Coronary artery (tissue), 2 donors: ENCODE data around the gene FOLH1.
A peak's percentile ranks its signal among the peaks of the same experiment; 100 is the strongest.
"Not testable (repeated sequence)": the region's sequence is repeated elsewhere in the genome, so short reads cannot be mapped to it uniquely, and the experiment has no call there.

ENCODE experiments used
- DNase-seq: peaks from one replicate; pipeline ENCODE4 v3.0.0-alpha.2; 2017; ENCODE audit warnings: low spot score
- H3K27ac ChIP-seq, 2 donors: fragments of 200-600 bp; sonication (generic); one replicate each; pipeline ENCODE4 v1.5.1; 2016 to 2019
- H3K4me3 ChIP-seq: fragments of 200-600 bp; sonication (generic); 2 replicates; pipeline ENCODE4 v1.5.1; 2016; ENCODE audit warnings: mild to moderate bottlenecking, moderate library complexity
- TF ChIP-seq, protein P1 (sequence below): fragments of 200-600 bp; sonication (generic); IDR thresholded peaks from one replicate; pipeline ENCODE4 v1.5.1; 2019; ENCODE audit warnings: antibody characterized with exemption

FOLH1 gene

DNA sequence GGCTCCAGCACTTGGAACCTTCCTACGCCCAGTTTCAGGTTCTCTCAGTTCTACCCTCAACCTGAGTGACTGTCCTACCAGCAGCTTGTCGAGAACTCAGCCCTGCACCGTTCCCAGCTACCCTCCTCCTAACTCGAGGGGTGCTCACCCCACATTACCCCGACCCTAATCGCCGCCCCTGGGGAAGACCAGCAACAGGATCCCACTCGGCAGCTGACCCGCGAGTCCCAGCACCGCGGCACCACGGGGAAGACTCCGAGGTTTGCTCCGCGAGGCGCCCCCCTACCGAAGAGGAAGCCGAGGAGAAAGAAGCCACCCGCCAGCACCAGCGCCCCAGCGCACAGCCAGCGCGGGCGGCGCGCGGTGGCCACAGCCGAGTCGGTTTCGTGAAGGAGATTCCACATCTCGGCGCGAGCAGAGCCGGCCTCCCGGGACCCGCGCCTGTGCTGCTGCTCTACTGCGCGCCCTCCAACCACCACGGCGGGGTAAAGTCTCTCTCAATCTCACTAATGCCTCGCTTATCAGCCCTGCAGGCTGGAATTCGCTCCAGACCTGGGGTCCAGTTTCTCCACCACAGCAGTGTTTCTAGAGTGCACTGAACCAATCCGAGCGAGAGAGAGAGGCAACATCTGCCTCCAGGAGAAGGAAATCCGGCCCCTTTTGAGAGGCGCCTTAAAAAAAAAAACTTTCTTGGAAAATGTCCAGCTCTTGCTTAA is at the start of gene FOLH1:
Gene FOLH1 (minus strand): TSS at position 597 of the 716 bp plus-strand sequence. CDS start 193 bp downstream, at position 404.
- DNase-seq, result peak; percentile 75
- Histone ChIP-seq H3K4me3 (peak within 1 kb of the TSS; percentile 72), H3K27ac (no peak within 1 kb of the TSS)
- TF ChIP-seq, protein P1, sequence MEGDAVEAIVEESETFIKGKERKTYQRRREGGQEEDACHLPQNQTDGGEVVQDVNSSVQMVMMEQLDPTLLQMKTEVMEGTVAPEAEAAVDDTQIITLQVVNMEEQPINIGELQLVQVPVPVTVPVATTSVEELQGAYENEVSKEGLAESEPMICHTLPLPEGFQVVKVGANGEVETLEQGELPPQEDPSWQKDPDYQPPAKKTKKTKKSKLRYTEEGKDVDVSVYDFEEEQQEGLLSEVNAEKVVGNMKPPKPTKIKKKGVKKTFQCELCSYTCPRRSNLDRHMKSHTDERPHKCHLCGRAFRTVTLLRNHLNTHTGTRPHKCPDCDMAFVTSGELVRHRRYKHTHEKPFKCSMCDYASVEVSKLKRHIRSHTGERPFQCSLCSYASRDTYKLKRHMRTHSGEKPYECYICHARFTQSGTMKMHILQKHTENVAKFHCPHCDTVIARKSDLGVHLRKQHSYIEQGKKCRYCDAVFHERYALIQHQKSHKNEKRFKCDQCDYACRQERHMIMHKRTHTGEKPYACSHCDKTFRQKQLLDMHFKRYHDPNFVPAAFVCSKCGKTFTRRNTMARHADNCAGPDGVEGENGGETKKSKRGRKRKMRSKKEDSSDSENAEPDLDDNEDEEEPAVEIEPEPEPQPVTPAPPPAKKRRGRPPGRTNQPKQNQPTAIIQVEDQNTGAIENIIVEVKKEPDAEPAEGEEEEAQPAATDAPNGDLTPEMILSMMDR, result no peak

DNA sequence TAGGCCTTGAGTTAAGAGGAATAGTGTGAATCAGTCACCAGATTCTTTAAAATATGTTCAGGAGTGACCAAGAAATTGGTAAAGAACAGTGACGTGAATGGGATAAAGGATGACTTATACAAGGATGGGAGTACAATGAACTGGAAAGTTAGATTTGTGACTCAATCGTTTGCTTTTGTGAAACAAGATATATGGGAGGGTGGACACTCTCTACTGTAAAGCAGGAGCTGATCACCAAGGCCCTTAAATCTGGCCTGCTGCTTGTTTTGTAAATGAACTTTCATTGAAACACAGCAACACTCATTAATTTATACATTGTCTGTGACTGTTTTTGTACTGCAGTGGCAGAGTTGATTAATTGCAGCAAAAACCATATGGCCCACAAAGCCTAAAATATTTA is 46.7 kb upstream of the FOLH1 start:
- H3K27ac ChIP-seq, H3K4me3 ChIP-seq, DNase-seq: not testable (repeated sequence)

DNA sequence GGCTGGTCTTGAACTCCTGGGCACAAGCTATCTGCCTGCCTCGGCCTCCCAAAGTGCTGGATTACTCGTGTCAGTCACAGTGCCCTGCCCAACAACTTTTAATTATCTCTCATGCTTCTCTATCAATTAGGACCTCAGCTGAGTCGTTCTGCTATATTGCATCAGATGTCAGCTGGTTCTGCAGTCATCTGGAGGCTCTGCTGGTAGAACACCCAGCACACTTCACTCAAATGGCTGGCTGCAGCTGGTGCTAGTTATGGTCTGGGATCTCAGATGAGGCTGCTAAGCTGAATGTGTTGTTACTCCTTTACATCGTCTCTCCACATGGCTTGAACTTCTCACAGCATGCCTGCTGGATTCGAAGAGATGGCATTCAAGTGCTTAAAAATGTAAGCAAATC is 42.8 kb upstream of the FOLH1 start:
- not testable (repeated sequence) for H3K27ac ChIP-seq, DNase-seq, H3K4me3 ChIP-seq

DNA sequence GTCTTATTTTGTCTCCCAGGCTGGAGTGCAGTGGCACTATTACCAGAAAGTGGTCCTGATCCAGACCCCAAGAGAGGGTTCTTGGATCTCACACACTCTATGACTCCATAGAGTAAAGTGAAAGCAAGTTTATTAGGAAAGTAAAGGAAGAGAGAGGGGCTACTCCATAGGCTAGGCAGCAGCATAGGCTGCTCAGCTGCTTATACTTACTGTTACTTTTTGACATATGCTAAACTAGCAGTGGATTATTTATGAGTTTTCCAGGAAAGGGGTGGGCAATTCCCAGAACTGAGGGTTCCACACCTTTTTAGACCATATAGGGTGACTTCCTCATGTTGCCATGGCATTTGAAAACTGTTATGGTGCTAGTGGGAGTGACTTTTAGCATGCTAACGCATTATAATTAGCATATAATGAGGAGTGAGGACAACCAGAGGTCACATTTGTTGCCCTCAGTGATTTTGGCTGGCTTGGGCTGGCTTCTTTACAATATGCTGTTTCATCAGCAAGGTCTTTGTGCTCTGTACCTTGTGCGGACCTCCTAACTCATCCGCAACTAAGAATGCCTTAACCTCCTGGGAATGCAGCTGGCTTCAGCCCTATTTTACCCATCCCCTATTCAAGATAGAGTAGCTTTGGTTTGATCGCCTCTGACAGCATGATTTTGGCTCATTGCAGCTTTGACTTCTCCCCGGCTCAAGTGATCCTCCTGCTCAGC is 42.2 kb upstream of the FOLH1 start:
- H3K4me3 ChIP-seq, H3K27ac ChIP-seq, DNase-seq: not testable (repeated sequence)

DNA sequence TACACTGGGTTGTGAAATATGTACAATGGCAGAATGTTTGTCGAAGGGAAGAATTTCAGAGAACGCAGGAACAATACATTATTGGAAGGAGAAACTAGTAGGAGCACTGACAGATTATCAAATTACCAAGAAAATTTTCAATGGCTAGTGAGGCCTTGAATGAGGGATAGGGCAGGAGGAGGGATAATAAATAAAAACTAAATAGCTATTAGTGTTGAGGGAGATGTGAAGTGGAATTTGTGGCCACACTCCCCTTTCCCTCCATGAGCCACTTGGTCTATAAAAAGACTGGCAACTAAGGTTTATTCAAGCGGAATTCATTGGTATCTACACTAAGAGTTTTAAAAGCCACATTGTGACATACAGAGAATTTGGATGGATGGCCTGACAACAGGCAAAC is 41.0 kb upstream of the FOLH1 start:
- not testable (repeated sequence) for DNase-seq, H3K27ac ChIP-seq

DNA sequence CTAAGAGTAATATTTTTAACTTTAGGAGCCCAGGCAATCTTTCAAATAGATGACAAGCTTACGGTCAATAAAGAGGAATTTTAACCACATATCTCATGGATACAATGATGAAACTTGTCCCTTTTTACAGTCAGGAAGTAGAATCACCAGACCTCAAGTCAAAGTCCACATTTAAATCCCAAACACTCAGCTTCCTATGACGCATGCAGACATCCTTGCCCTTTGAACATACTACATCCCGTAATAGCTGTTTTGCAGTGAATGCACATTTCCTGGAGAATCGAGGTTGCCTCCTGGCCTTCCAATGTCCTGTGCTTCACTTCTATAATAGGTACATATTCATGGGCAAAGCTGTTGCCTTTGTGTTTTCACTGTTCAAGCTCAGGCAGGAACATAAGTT is 25.3 kb upstream of the FOLH1 start:
- DNase-seq, H3K4me3 ChIP-seq, H3K27ac ChIP-seq: not testable (repeated sequence)

More for the DNA sequence above, 41.0 kb upstream of the FOLH1 start:
- not testable (repeated sequence) for H3K4me3 ChIP-seq

DNA sequence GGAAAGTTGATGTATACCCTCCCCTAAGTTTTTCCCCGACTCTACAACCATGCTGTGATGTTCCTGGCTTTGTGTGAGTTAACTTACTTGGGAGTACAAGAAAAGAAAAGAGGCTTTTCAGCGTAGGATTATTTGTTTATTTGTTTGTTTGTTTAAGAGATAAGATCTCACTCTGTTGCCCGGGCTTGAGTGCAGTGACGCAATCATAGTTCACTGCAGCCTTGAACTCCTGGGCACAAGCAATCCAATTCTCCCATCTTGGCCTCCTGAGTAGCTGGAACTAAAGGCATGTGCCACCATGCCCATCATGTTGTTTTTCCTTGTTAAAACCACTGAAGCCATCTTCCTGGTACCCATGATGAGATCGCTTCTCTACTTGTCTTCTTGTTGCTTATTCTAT is 24.6 kb upstream of the FOLH1 start:
- H3K4me3 ChIP-seq, H3K27ac ChIP-seq, DNase-seq: not testable (repeated sequence)

- H3K4me3 ChIP-seq, H3K27ac ChIP-seq, DNase-seq: not testable (repeated sequence)
Observed at GRCh38 chr11:49231725-49232124, 23.3 kb upstream of the FOLH1 start.

DNA sequence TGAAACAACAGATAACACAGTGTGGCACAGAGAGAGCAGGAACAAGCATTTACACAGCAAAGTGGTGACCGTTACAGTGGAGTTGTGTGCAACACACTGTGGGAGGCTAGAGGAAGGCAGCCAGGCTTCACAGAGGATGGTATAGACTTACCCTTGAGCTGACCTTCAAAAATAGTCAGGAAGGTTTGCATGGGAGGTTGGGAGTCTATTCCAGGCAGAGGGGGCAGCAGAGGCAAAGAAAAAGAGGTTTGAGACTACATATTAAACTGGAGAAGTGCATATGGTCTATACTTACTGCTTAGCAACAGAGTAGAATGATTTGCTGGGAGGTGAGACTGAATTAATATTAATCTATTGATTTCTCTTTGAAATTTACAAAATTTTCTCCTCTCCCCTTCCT is 22.1 kb upstream of the FOLH1 start:
- not testable (repeated sequence) for H3K27ac ChIP-seq, H3K4me3 ChIP-seq, DNase-seq

DNA sequence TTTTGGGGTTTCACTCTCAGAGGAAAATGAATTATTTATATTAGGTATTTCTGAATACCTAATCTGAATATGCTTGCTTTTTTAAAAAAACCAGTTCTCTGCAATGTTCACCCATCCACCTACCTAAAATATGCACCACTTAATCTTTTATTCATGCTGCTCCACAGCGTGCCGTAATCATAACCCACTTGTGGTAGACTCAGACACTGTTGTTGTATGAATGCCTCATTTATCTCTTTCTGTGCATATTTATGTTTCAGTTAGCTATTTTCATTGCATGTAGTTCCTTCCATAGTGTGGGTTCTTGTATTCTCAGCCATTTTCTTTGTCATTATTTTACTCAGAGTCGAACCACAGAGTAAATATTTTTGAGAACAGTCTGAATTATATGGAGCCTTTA is 21.6 kb upstream of the FOLH1 start:
- H3K27ac ChIP-seq, DNase-seq, H3K4me3 ChIP-seq: not testable (repeated sequence)

DNA sequence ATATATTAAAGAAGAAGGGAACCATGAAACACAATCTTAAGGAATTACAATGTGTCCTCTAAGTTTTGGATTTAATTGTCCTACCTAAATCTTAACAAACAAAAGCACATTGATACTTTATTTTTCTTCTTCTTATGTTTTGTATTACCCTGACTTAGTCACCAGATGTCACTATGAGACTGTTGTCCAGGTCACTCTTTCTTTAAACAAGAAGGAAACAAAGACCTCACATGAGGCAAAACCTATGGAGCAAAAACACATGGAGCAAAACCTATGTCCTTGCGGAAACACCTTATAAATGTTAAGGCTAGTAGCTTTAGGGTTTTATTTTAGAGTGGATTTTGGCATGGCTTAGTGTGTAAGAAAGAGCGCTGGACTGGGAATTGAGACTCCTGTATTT is 20.7 kb upstream of the FOLH1 start:
- TF ChIP-seq, protein P1, result peak; percentile 18

GRCh38 chr11:49225255-49225785 is 16.9 kb upstream of the FOLH1 start:
- not testable (repeated sequence) for H3K27ac ChIP-seq, H3K4me3 ChIP-seq, DNase-seq

More for the DNA sequence above, 20.7 kb upstream of the FOLH1 start:
- H3K4me3 ChIP-seq, DNase-seq, H3K27ac ChIP-seq: not testable (repeated sequence)
